Uterus (tissue), 4 donors: ENCODE measurements around the gene HRK. TPM values are rescaled to one million over a fixed set of nuclear protein-coding genes. Genes with fewer than 3 reads are reported as not detected.

ENCODE experiments used
- DNase-seq, 2 donors: peaks; one replicate each; pipeline ENCODE4 v3.0.0-alpha.2; 2019 to 2020
- H3K27ac ChIP-seq, 2 donors: fragments of 200-600 bp; sonication (generic); 1 replicate in 1 of 2; 2 replicates in 1 of 2; pipeline ENCODE4 v1.5.1; 2016 to 2018
- H3K27me3 ChIP-seq, 2 donors: fragments of 200-600 bp; sonication (generic); one replicate each; pipeline ENCODE4 v1.5.1; 2018 to 2019; ENCODE audit warnings: control low read depth in 1 of 2
- H3K36me3 ChIP-seq, 2 donors: fragments of 200-600 bp; sonication (generic); one replicate each; pipeline ENCODE4 v1.5.1; 2019; ENCODE audit warnings: control low read depth in 1 of 2
- H3K4me1 ChIP-seq, 2 donors: fragments of 200-600 bp; sonication (generic); one replicate each; pipeline ENCODE4 v1.5.1; 2018 to 2019; ENCODE audit warnings: control low read depth in 1 of 2
- H3K4me3 ChIP-seq, 2 donors: fragments of 200-600 bp; sonication (generic); 1 replicate in 1 of 2; 2 replicates in 1 of 2; pipeline ENCODE4 v1.5.1; 2018 to 2019; ENCODE audit warnings: mild to moderate bottlenecking in 1 of 2
- H3K9me3 ChIP-seq, 2 donors: fragments of 200-600 bp; sonication (generic); one replicate each; pipeline ENCODE4 v1.5.1; 2019; ENCODE audit warnings: control low read depth in 1 of 2
- CTCF ChIP-seq, 4 experiments: fragments of 200-600 bp in 2 of 4; fragments of 450-650 bp in 2 of 4; sonication (generic) in 2 of 4; IDR thresholded peaks; one replicate each; pipeline ENCODE4 v1.5.1; 2016 to 2019; ENCODE audit warnings: antibody characterized with exemption in 4 of 4, mild to moderate bottlenecking in 2 of 4, moderate library complexity in 1 of 4
- POLR2A ChIP-seq, 2 donors: fragments of 450-650 bp; IDR thresholded peaks; one replicate each; pipeline ENCODE4 v1.6.1; 2016; ENCODE audit warnings: antibody characterized with exemption in 2 of 2, mild to moderate bottlenecking in 1 of 2, moderate library complexity in 1 of 2
- intact Hi-C: fragments of 100-400 bp; cut with DNase I; formaldehyde crosslinking; loops from one replicate; pipeline ENCODE4 v1.15.1; 2023; ENCODE audit warnings: low total_unique reads
- total RNA-seq, 4 donors: library from RNA; depleted of rRNA in 3 of 4; stranded (reverse); fragments of >200 nt in 3 of 4; gene quantifications; one replicate each; pipeline versions ENCODE4 v1.1.0 to v1.2.4, GENCODE V29; 2014 to 2023
- donor health status: DM: yes; HTN: yes; CAD: no.

The HRK gene
- total RNA-seq, 4 donors from 2014 or later, result 0.55 to 1.5 TPM; not detected in 2

GRCh38 chr12:116926283-116927243 lies 45.3 kb upstream of the HRK start:
- H3K27me3 ChIP-seq, result no peaks in the 10 kb centered on the region
- TF ChIP-seq POLR2A (IDR thresholded peaks at IDR 0.05) (no peak), CTCF (IDR thresholded peaks at IDR 0.05) (no peak)
- H3K9me3 ChIP-seq, result no peaks in the 10 kb centered on the region
- no peaks in the 10 kb centered on the region for H3K36me3 ChIP-seq
- DNase-seq, result no peak
- intact Hi-C loops, result no loop called here
- no peaks in the 10 kb centered on the region for H3K4me1 ChIP-seq
- H3K27ac ChIP-seq, result no peak overlapping the region
- H3K4me3 ChIP-seq, result no peak overlapping the region

GRCh38 chr12:116924558-116925453 lies 43.6 kb upstream of the HRK start:
- Histone ChIP-seq H3K27ac (no peak overlapping the region), H3K4me3 (no peak overlapping the region), H3K36me3 (no peaks in the 10 kb centered on the region), H3K4me1 (no peaks in the 10 kb centered on the region), H3K9me3 (no peaks in the 10 kb centered on the region), H3K27me3 (no peaks in the 10 kb centered on the region)
- no peak for DNase-seq
- TF ChIP-seq CTCF (IDR thresholded peaks at IDR 0.05) (no peak), POLR2A (IDR thresholded peaks at IDR 0.05) (no peak)
- intact Hi-C loops, result no loop called here

- DNase-seq, result no peak
- intact Hi-C loops, result no loop called here
- no peak for TF ChIP-seq POLR2A (IDR thresholded peaks at IDR 0.05)
- TF ChIP-seq CTCF (IDR thresholded peaks at IDR 0.05), result no peak
- no peaks in the 10 kb centered on the region for H3K36me3 ChIP-seq
- no peaks in the 10 kb centered on the region for H3K4me1 ChIP-seq
- no peak overlapping the region for H3K4me3 ChIP-seq
- H3K9me3 ChIP-seq, result no peaks in the 10 kb centered on the region
- H3K27me3 ChIP-seq, result no peaks in the 10 kb centered on the region
- H3K27ac ChIP-seq, result no peak overlapping the region
These were observed 41.1 kb upstream of the HRK start for GRCh38 chr12:116922194-116922897.

GRCh38 chr12:116920939-116921338 lies 39.7 kb upstream of the HRK start:
- TF ChIP-seq POLR2A (IDR thresholded peaks at IDR 0.05), result no peak
- no peak for TF ChIP-seq CTCF (IDR thresholded peaks at IDR 0.05)
- Histone ChIP-seq H3K27ac (no peak overlapping the region), H3K4me1 (no peaks in the 10 kb centered on the region), H3K4me3 (no peak overlapping the region), H3K27me3 (no peaks in the 10 kb centered on the region), H3K36me3 (no peaks in the 10 kb centered on the region), H3K9me3 (no peaks in the 10 kb centered on the region)
- no peak for DNase-seq
- intact Hi-C loops, result no loop called here
